Right kidney (tissue), 1 donor: ENCODE data around the gene MLLT10.
"Not testable (repeated sequence)": the region's sequence is repeated elsewhere in the genome, so short reads cannot be mapped to it uniquely, and the experiment has no call there.

Source experiments
- DNase-seq: peaks from one replicate; pipeline ENCODE4 v3.0.0-alpha.2; 2016

Gene MLLT10

GRCh38 chr10:21702633-21703111, 168.6 kb downstream of the MLLT10 start:
- DNase-seq = no peak

DNA sequence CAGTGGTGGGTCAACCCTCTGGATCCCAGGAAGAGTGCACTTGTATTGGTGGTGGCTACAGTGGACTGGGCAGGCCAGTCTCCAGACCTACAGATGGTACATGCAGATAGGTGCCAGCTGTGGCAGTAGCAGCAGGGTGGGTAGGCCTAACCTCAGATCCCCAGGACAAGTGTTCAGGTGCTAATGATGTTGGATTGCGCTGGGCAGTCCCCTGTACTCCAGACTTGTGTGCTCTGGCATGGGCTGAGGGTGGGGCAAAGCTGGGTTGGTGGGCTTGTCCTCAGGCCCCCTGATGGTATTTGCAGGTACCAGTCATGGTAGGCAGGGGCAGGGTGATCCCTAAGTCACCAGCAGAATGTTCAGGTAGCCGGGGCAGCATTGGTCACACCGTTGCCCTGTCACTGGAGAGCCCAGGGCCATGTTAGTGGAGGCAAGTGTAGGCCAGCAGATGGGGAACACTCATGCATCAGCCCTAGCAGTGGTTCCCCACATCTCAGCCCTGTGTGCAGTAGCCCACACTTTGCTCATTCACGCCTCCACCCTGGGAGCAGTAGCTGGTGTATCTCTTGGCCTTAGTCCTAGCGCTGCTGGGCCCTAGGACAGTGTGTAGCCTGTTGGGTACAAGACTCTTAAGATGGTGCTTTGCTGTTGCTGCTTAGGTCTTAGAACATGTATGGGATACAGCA, 171.3 kb downstream of the MLLT10 start:
- DNase-seq = no peak

- DNase-seq = no peak
These were observed 171.8 kb downstream of the MLLT10 start for GRCh38 chr10:21705828-21706176.

GRCh38 chr10:21707498-21707897, 173.5 kb downstream of the MLLT10 start:
- DNase-seq = no peak

- no peak for DNase-seq
These were observed 178.9 kb downstream of the MLLT10 start for GRCh38 chr10:21712975-21713374.

DNA sequence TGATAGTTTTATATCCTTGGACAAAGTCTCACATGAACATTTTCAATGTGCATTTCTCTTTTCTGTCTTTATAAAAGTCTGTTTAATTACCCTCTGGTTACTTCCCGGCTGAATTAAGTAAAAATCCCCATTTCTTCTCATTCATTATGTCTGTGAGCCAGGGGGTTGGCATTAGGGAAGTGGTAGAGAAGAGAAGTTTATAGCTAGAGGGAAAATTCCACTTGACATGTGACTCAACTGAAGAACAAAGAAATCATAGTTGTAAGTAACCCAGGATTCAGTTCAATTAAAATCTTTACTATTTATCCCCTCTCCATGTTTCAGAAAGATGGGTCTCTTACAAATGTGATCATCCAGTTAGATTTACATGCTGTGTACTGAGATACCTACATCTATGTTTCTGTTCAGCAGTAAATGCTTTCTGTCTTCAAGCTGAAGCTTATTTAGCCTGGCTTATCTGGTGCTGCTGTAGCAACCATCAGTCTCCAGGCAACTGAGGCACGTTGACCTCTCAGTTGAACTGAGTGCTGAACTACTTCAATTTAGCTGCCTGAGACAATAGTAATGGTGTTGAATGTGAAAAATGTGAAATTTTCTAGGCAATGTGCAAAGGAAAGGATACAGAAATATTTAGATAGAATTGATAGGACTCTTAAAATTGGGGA, 181.6 kb downstream of the MLLT10 start:
- DNase-seq = no peak

DNA sequence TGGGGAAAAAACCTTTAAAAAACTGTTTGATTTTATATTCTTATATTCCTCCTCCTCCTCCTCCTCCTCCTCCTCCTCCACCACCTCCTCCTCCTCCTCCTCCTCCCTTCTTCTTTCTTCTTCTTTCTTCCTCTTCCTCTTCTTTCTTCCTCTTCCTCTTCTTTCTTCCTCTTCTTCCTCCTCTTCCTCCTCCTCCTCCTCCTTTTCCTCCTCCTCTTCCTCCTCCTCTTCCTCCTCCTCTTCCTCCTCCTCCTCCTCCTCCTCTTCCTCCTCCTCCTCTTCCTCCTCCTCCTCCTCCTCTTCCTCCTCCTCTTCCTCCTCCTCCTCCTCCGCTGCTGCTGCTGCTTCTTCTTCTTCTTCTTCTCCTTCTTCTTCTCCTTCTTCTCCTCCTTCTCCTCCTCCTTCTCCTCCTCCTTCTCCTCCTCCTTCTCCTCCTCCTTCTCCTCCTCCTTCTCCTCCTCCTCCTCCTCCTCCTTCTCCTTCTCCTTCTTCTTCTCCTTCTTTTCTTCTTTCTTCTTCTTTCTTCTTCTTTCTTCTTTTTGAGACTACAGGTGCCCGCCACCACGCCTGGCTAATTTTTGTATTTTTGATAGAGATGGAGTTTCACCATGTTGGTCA, 183.5 kb downstream of the MLLT10 start:
- DNase-seq = not testable (repeated sequence)

- no peak for DNase-seq
These were observed 185.5 kb downstream of the MLLT10 start for GRCh38 chr10:21719502-21719901.

- no peak for DNase-seq
These were observed 186.1 kb downstream of the MLLT10 start for GRCh38 chr10:21720090-21720489.

DNA sequence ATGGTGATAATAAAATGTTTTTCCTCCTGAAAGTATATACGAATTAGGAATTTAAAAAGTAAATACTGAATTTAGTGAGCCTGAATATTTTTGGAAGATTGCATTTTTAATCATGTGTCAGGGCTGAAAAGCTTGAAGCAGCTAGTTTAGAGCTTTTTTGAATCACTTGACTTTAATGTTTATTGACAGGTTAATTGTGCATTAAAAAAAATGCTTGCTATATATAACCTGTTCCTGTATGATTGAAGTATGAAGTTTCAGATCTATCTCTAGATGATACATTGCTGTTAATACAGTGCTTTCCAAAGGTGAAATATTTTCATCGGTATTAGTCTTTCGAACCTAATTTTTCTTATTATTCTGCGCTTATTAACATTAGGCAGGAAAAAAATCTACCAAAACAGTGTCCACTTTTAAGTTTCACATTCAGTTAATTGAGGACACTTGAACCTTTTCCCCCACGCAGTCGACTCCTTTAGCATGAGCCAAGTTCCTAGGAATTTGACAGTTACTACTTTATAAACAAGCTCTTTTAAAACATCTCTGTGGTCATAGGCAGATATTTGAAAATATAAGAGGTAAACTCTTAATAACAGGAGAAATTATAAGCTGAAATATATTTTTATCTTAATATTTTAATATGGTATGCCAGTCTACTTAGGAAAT, 187.1 kb downstream of the MLLT10 start:
- no peak for DNase-seq

GRCh38 chr10:21722209-21722608, 188.2 kb downstream of the MLLT10 start:
- DNase-seq = no peak

GRCh38 chr10:21724020-21724589, 190.1 kb downstream of the MLLT10 start:
- no peak for DNase-seq

DNA sequence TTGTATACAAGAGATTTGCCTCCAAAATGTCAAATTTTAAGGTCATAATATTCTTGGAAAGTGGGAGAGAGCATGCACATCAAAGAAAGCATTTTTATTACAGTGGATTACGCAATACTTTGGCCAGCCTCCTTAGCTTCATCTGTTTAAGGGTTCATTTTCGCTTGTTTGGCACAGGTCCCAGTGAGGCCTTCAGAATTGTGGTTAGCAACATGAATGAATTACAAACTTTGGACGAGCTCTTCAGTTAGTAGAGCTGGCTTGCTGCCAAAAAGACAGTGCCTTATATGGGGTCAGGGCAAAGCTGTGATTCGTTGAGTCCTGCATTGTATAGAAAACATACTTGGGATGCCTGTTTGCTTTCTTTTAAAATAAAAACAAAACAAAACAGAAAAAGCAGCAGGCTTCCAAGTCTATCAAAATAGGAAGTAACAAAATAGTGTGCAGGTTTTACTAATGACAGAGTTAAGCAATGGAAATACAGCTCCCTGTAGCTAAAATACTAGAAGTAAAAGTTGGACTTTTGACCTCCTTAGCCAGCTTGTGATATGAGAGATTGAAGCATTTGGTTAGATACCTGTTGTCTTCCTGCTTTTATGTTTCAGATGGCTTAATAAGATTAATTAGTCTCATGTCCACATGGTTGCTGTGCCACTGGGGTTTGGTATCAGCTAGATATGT, 190.8 kb downstream of the MLLT10 start:
- DNase-seq = peak; percentile 62

GRCh38 chr10:21726601-21727225, 192.7 kb downstream of the MLLT10 start:
- DNase-seq = no peak

DNA sequence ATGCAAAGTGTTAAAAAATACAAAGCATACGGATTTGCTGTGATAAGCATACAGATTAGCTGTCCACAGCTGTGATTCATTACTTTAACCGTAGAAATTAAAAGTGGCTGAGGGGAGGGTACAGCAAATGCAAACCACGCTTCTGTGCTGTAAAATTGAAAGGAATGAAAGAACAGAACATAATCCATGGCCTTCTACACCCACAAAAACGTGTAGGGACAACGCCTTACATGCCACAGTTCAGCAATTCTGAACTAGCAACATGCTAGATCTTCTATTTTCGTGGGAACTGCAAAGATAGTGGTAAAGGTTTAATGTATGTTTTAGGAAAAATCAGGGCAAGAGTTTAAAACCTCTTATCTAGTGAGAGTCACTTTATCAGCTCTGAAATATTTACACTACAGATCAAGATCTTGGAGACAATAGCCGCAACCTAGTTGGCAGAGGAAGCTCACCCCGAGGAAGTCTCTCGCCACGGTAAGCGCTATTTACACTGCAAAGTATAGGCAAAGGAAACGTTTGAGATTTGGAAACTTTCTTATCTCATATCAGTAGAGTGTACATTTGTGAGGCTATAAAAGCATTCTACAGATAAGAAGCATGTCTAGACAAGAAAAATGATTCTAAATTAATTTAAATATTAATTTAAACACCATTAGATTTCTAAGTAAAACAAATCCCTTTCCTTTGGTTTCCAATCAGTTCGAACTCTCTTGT, 193.6 kb downstream of the MLLT10 start:
- no peak for DNase-seq

DNA sequence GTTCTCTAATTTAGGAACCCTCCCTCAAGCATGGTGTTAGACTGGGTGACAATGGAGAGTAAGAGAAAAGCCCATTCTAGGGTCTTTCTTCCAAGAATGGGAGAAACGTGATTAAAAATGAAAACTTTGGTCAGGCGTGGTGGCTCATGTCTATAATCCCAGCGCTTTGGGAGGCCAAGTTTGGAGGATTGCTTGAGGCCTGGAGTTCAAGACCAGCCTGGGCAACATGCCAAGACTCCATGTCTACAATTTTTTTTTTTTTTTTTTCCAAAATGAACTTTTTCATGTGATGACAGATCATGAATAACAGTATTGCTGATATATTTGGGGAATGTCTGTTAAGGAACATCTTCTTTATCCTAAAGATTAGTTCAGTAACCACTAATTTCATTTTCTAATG, 194.6 kb downstream of the MLLT10 start:
- no peak for DNase-seq

- peak; percentile 62 for DNase-seq
These were observed 198.2 kb downstream of the MLLT10 start for GRCh38 chr10:21732067-21732772.

- DNase-seq = no peak
These were observed 199.7 kb downstream of the MLLT10 start for GRCh38 chr10:21733710-21734109.

DNA sequence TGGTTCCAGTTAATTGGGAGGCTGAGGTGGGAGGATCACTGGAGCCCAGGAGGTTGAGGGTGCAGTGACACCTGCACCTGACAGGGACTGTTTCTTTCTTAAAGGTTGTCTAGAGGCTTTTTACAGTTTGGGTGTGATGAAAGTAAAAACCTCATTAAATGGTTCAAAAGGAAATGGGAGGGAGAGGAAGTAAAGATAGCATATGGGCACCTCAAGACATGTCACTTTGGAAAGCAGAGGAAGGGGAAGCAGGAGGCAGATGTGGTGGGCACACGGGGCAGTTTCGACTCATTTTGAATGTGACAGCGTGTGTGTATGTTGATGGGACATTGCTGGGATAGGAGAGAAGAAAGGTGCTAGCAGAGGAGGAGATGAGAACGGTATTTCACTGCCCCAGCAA, 203.1 kb downstream of the MLLT10 start:
- DNase-seq = no peak

DNA sequence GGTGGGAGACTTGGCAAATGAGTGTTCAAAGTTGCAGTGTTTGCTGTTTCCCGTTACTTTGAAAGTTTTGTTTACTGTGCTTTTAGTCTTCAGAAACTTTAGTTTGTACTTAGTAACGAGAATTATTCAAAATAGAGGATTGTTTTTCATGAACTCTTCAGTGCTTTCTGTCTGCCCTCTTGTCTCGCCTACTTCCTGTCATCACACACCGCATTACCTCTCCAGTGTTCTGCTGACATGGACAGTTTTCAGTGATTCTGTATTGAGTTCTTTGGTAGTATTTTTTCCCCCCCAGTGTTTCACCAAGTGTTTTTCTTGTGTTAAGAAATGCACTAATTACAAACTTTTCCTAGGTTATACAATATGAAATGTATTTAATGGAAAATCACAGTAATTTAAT, 207.0 kb downstream of the MLLT10 start:
- DNase-seq = no peak
